K562 (cell line): Measurements from ENCODE around the gene TNF. TPM values are rescaled to one million over a fixed set of nuclear protein-coding genes. Genes with fewer than 3 reads are reported as not detected.

Source experiments
- LCOR ChIP-seq: sonication (generic); formaldehyde crosslinking; IDR thresholded peaks from 2 replicates; pipeline ENCODE4 v1.8.0; 2022; ENCODE audit warnings: mild to moderate bottlenecking, missing genetic modification reagents
- PML ChIP-seq: IDR thresholded peaks from 2 replicates; pipeline ENCODE4 v1.6.1; 2012; ENCODE audit warnings: low read length, inconsistent platforms
- POLR2AphosphoS2 ChIP-seq: IDR thresholded peaks from 2 replicates; pipeline ENCODE4 v1.6.1; 2012; ENCODE audit warnings: low read length, improper control_type of control experiment
- SAFB ChIP-seq: fragments of 200-400 bp; formaldehyde crosslinking; IDR thresholded peaks from 2 replicates; pipeline ENCODE4 v1.6.1; 2017; ENCODE audit warnings: low read depth, low read length, borderline replicate concordance
- THRAP3 ChIP-seq: fragments of 450-650 bp; IDR thresholded peaks from 2 replicates; pipeline ENCODE4 v1.6.1; 2016; ENCODE audit warnings: mild to moderate bottlenecking, inconsistent platforms, borderline replicate concordance
- ZNF717 ChIP-seq: fragments of 250-450 bp; sonication (Bioruptor Pico); IDR thresholded peaks from 2 replicates; pipeline ENCODE4 v1.5.0; 2021
- polyA plus RNA-seq, 8 experiments: library from polyadenylated mRNA; depleted of rRNA in 4 of 8; stranded (reverse) in 5 of 8; unstranded in 3 of 8; fragments of >200 nt; fragmentation: Nextera tagmentation in 2 of 8; fragmentation: Illumina TruSeq in 1 of 8; extraction: Ambion mirVana in 2 of 8; extraction: Trizol in 1 of 8; gene quantifications; 2 replicates each; pipeline versions ENCODE4 v1.2.1 to v1.2.3, GENCODE V29; 2011 to 2014; ENCODE audit warnings: inconsistent platforms in 1 of 8, missing spikeins in 1 of 8
- total RNA-seq, 7 experiments: library from RNA; depleted of rRNA in 6 of 7; stranded (reverse); fragments of >200 nt in 6 of 7; fragmentation: Illumina TruSeq in 2 of 7; extraction: Trizol in 2 of 7; gene quantifications; 2 replicates each; pipeline versions ENCODE4 v1.2.1 to v1.2.3, GENCODE V29; 2011 to 2021; ENCODE audit warnings: low replicate concordance in 1 of 7
- TF ChIP-seq, protein P1 (sequence below): conservative IDR thresholded peaks from 2 replicates; pipeline ENCODE4 v1.6.1; 2011; ENCODE audit warnings: low read depth, mild to moderate bottlenecking, low read length; ENCODE audit not compliant: control insufficient read depth
- TF ChIP-seq, protein P2 (sequence below): fragments of 450-650 bp; formaldehyde crosslinking; IDR thresholded peaks from 2 replicates; pipeline ENCODE4 v1.4.0; 2022; ENCODE audit warnings: missing genetic modification characterization

TNF gene
- total and polyA plus RNA-seq, 9 of the 15 experiments (the other 6 are each of a cell fraction or from before 2014, with no cell fraction given): 0.08 to 0.40 TPM; not detected in 7

GRCh38 chr6:31529329-31530150, 45.8 kb upstream of the TNF start (continued):
- TF ChIP-seq, protein P1, sequence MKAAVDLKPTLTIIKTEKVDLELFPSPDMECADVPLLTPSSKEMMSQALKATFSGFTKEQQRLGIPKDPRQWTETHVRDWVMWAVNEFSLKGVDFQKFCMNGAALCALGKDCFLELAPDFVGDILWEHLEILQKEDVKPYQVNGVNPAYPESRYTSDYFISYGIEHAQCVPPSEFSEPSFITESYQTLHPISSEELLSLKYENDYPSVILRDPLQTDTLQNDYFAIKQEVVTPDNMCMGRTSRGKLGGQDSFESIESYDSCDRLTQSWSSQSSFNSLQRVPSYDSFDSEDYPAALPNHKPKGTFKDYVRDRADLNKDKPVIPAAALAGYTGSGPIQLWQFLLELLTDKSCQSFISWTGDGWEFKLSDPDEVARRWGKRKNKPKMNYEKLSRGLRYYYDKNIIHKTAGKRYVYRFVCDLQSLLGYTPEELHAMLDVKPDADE: no peak
- TF ChIP-seq, protein P2, sequence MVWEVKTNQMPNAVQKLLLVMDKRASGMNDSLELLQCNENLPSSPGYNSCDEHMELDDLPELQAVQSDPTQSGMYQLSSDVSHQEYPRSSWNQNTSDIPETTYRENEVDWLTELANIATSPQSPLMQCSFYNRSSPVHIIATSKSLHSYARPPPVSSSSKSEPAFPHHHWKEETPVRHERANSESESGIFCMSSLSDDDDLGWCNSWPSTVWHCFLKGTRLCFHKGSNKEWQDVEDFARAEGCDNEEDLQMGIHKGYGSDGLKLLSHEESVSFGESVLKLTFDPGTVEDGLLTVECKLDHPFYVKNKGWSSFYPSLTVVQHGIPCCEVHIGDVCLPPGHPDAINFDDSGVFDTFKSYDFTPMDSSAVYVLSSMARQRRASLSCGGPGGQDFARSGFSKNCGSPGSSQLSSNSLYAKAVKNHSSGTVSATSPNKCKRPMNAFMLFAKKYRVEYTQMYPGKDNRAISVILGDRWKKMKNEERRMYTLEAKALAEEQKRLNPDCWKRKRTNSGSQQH: peak; percentile 79; the same call in 1 of the 2 replicates
- TF ChIP-seq PML (0 out of 2 replicates have a peak, but pooled peaks have one; percentile 27), THRAP3 (0 out of 2 replicates have a peak, but pooled peaks have one; percentile 66), SAFB (no peak), POLR2AphosphoS2 (peak; percentile 90), ZNF717 (CRISPR knock-in tag) (peak; percentile 56; the same call in 1 of the 2 replicates), LCOR (0 out of 2 replicates have a peak, but pooled peaks have one; percentile 20)
